Heart left ventricle (tissue), 16 donors: ENCODE measurements around the gene CLDN25. TPM values are rescaled to one million over a fixed set of nuclear protein-coding genes. Genes with fewer than 3 reads are reported as not detected.
A peak's percentile ranks its signal among the peaks of the same experiment; 100 is the strongest.

Experiments used
- ATAC-seq, 4 donors: fragments of 200-7000 bp; cut with Tn5 transposase; one replicate each; pipeline ENCODE4 v1.9.1; 2020 to 2022; ENCODE audit warnings: moderate library complexity in 4 of 4, mild to moderate bottlenecking in 3 of 4, moderate number of reproducible peaks in 1 of 4
- DNase-seq, 5 donors: peaks; one replicate each; pipeline ENCODE4 v3.0.0-alpha.2; 2020
- H3K27ac ChIP-seq, 12 donors: fragments of 200-600 bp; sonication (generic) in 4 of 12; one replicate each; pipeline versions ENCODE4 v1.5.0 to v1.8.0; 2016 to 2022; ENCODE audit warnings: mild to moderate bottlenecking in 2 of 12
- H3K27me3 ChIP-seq, 9 donors: fragments of 200-600 bp; sonication (generic) in 2 of 9; one replicate each; pipeline versions ENCODE4 v1.5.1 to v1.8.0; 2016 to 2022; ENCODE audit warnings: mild to moderate bottlenecking in 3 of 9
- H3K36me3 ChIP-seq, 9 donors: fragments of 200-600 bp; sonication (generic) in 2 of 9; one replicate each; pipeline versions ENCODE4 v1.5.0 to v1.8.0; 2018 to 2022; ENCODE audit warnings: mild to moderate bottlenecking in 2 of 9
- H3K4me1 ChIP-seq, 12 donors: fragments of 200-600 bp; sonication (generic) in 4 of 12; one replicate each; pipeline versions ENCODE4 v1.5.0 to v1.8.0; 2016 to 2022; ENCODE audit warnings: mild to moderate bottlenecking in 3 of 12
- H3K4me3 ChIP-seq, 12 donors: fragments of 200-600 bp; sonication (generic) in 4 of 12; one replicate each; pipeline versions ENCODE4 v1.5.0 to v1.8.0; 2017 to 2022; ENCODE audit warnings: mild to moderate bottlenecking in 9 of 12, moderate library complexity in 4 of 12
- H3K9me3 ChIP-seq, 12 donors: fragments of 200-600 bp; sonication (generic) in 4 of 12; one replicate each; pipeline versions ENCODE4 v1.5.0 to v1.8.0; 2016 to 2022; ENCODE audit warnings: mild to moderate bottlenecking in 1 of 12
- POLR2A ChIP-seq, 2 donors: fragments of 450-650 bp; IDR thresholded peaks; one replicate each; pipeline ENCODE4 v1.6.1; 2017; ENCODE audit warnings: antibody characterized with exemption in 2 of 2, mild to moderate bottlenecking in 2 of 2, moderate library complexity in 2 of 2
- WGBS, 4 donors: extraction: QIAGEN DNeasy Blood & Tissue Kit in 2 of 4; methylation state at CpG; one replicate each; pipeline versions ENCODE4 v1.1.5 to v1.1.7; 2013 to 2018; 5-methylcytosine and 5-hydroxymethylcytosine counted together
- intact Hi-C, 10 donors: fragments of 100-400 bp; cut with DNase I; formaldehyde crosslinking; loops; one replicate each; pipeline versions ENCODE4 v1.11.1 to v1.14.2; 2022
- polyA plus RNA-seq, 2 donors: library from polyadenylated mRNA; stranded (reverse); fragments of 200-250 nt; gene quantifications; one replicate each; pipeline ENCODE4 v1.2.3, GENCODE V29; 2013
- total RNA-seq, 9 donors: library from RNA; depleted of rRNA in 2 of 9; stranded (reverse); fragments of >200 nt in 2 of 9; fragmentation: NEBNext Ultra II Directional in 3 of 9; extraction: Animal tissue kit (Norgen Biotek cat#: 25700) in 3 of 9; gene quantifications; one replicate each; pipeline versions ENCODE4 v1.1.0 to v1.2.4, GENCODE V29; 2016 to 2023
- TF ChIP-seq, protein P1 (sequence below), 12 donors: fragments of 200-600 bp; sonication (generic) in 4 of 12; IDR thresholded peaks; one replicate each; pipeline versions ENCODE4 v1.5.0 to v1.8.0; 2018 to 2022; ENCODE audit warnings: antibody characterized with exemption in 12 of 12, mild to moderate bottlenecking in 5 of 12
- donor health status: ischemic (EF 13 %, LVEDD 7.1; RV severe dilation, severe dysfunction).
- donor health status: healthy with polysubstance abuse.
- donor health status: DM: no; HTN: yes; CAD: no.
- donor health status: DM: no; HTN: no; CAD: no.
- donor health status: ischemic (EF 25% LVEDD 6.9; RV normal size, moderate dysfunction).
- donor health status: ischemic (EF 25% LVEDD 5.7; RV mildly dilated, moderate dysfunction).
- donor health status: healthy.
- donor health status: DM: yes; HTN: yes; CAD: no.
- donor health status: ischemic (EF 35%, LVEDD 5.7; RV mildly dilated, moderate dysfunction).
- donor health status: nonischemic (EF 11% LVEDD 7.7; RV severe dilation, severe dysfunction).
- donor health status: DM: yes; HTN: yes; CAD: no.
- donor health status: PGD.
- donor health status: ischemic (EF 29% LVEDD 5.4; RV normal size, mild dysfunction).
- donor health status: nonischemic (EF 23%, LVEDD 6.1; RV moderate dilation, normal function).

CLDN25 gene
- total and polyA plus RNA-seq, 11 donors: not detected

DNA sequence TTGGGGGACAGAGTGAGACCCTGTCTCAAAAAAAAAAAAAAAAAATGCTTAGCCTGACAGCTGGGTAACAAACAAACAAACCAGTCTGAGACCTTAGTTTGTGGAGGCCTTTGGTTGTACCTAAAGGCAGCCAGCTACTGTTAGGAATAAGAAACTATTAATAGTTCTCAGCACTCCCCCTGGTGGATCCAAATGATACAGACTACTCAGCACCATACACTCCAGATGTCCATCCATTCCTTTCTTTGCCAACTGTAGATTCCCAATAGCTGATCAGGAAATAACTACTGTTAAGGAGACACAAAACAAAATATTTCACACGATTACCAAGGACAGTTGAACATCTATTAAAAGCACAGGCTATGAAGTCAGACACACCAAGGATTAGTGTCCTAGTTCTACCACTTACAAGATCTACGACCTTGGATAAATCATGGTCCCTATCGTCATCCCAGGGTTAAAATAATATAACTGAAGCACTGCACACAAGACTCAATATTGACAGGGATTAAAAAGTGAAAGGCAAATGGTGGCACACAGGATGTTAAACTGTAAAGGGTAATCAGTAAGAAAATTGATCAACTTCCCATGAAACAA lies 17.2 kb downstream of the CLDN25 start:
- no peak overlapping the region for H3K4me3 ChIP-seq
- no peak overlapping the region for H3K27ac ChIP-seq
- TF ChIP-seq POLR2A (IDR thresholded peaks at IDR 0.05): no peak
- TF ChIP-seq, protein P1, sequence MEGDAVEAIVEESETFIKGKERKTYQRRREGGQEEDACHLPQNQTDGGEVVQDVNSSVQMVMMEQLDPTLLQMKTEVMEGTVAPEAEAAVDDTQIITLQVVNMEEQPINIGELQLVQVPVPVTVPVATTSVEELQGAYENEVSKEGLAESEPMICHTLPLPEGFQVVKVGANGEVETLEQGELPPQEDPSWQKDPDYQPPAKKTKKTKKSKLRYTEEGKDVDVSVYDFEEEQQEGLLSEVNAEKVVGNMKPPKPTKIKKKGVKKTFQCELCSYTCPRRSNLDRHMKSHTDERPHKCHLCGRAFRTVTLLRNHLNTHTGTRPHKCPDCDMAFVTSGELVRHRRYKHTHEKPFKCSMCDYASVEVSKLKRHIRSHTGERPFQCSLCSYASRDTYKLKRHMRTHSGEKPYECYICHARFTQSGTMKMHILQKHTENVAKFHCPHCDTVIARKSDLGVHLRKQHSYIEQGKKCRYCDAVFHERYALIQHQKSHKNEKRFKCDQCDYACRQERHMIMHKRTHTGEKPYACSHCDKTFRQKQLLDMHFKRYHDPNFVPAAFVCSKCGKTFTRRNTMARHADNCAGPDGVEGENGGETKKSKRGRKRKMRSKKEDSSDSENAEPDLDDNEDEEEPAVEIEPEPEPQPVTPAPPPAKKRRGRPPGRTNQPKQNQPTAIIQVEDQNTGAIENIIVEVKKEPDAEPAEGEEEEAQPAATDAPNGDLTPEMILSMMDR (IDR thresholded peaks at IDR 0.05): peak; percentile 47 to 73 (median 59)

DNA sequence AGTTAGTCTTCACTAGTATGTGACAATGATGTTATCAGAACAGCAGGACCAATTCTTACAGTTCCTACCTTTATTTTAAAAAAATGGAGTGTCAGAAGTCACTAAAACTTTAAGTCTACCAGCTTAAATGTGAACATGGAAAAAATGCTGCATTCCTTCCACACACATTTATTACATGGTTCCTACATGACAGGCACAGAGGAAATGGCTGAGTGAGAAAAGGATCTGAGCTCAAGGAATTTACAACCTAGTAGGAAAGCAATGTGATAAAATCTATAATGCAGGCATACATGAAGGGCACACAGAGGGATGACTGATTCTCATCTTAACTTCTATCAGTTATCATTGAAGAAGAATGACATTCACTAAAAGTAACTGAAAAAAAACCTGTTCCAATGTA lies 23.0 kb downstream of the CLDN25 start:
- no peaks in the 10 kb centered on the region for H3K9me3 ChIP-seq
- peaks cover 0 to 100% (median 93%) of the 10 kb centered on the region in 9 donors for H3K36me3 ChIP-seq
- no peaks in the 10 kb centered on the region for H3K4me1 ChIP-seq
- DNase-seq (no peak), ATAC-seq (no peak)
- no peak overlapping the region for H3K4me3 ChIP-seq
- no peaks in the 10 kb centered on the region for H3K27me3 ChIP-seq
- intact Hi-C loops: loop anchor here in 1 of 10 donors (10.0 kb wide), 1 partner anchor 462 kb away; no protein-coding TSS in a partner anchor
- TF ChIP-seq POLR2A (IDR thresholded peaks at IDR 0.05): no peak
- TF ChIP-seq, protein P1 (IDR thresholded peaks at IDR 0.05): no peak
- no peak overlapping the region for H3K27ac ChIP-seq

More for the DNA sequence above, 17.2 kb downstream of the CLDN25 start:
- Histone ChIP-seq H3K4me1 (peaks cover 0 to 5% (median 0%) of the 10 kb centered on the region in 12 donors), H3K36me3 (peaks cover 0 to 51% (median 43%) of the 10 kb centered on the region in 9 donors), H3K9me3 (no peaks in the 10 kb centered on the region), H3K27me3 (no peaks in the 10 kb centered on the region)
- intact Hi-C loops: loop anchor here in 4 of 10 donors (5.0 to 10.0 kb wide), 2 partner anchors 489 to 492 kb away; no protein-coding TSS in a partner anchor
- WGBS, 4 donors: 47 to 54% (median 51%) methylated on average over 3 of the region's 3 CpGs
- ATAC-seq (peak; percentile 84 to 92 (median 90)), DNase-seq (no peak)

DNA sequence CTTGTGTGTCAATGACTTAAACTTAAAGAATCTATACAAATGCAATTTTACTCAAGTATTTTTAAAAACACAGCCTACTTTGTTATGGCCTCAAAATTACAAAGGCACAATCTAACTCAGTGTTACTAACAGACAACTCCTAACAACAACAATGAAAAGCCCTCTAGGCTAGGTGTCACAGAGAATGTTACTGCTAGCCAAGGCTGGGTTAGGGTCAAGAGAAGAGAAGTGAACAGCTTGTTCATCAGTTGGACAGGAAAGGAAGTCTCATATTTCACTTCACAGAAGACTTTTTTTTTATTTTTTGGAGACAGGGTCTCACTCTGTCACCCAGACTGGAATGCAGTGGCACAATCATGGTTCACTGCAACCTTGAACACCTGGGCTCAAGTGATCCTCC lies 26.0 kb downstream of the CLDN25 start:
- H3K27ac ChIP-seq: no peak overlapping the region
- peaks cover 0 to 100% (median 91%) of the 10 kb centered on the region in 9 donors for H3K36me3 ChIP-seq
- intact Hi-C loops: loop anchor here in 1 of 10 donors (10.0 kb wide), 1 partner anchor 459 kb away; no protein-coding TSS in a partner anchor
- no peaks in the 10 kb centered on the region for H3K4me1 ChIP-seq
- no peaks in the 10 kb centered on the region for H3K27me3 ChIP-seq
- no peak for TF ChIP-seq POLR2A (IDR thresholded peaks at IDR 0.05)
- TF ChIP-seq, protein P1 (IDR thresholded peaks at IDR 0.05): no peak
- H3K4me3 ChIP-seq: no peak overlapping the region
- ATAC-seq (no peak), DNase-seq (no peak)
- no peaks in the 10 kb centered on the region for H3K9me3 ChIP-seq

DNA sequence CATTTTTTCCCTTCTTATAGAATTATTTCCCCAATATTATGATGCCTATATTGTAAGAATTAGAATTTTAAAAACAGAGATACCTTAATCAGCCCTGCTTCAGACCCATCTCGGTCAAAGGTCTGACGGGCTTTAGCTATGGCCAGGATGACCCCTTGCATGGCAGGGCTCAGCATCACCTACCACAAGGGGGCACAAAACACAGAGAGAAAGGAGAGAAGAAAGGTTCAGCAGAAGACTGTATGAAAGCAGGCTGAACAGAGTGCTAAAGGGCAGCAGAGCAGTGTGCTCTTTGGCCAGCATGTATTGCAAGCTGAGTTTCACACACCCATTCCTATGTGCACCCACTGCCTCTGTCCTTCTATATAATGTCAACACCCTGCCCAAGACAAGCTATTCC lies 26.8 kb downstream of the CLDN25 start:
- intact Hi-C loops: loop anchor here in 1 of 10 donors (10.0 kb wide), 1 partner anchor 458 kb away; no protein-coding TSS in a partner anchor
- H3K9me3 ChIP-seq: no peaks in the 10 kb centered on the region
- no peak for TF ChIP-seq POLR2A (IDR thresholded peaks at IDR 0.05)
- TF ChIP-seq, protein P1 (IDR thresholded peaks at IDR 0.05): peak in 10 of 12 donors; percentile 18 to 45 (median 31)
- ATAC-seq (peak in 3 of 4 donors; percentile 59 to 75 (median 68)), DNase-seq (no peak)
- H3K27me3 ChIP-seq: no peaks in the 10 kb centered on the region
- WGBS, 4 donors: 86 to 100% (median 92%) methylated on average over 2 of the region's 2 CpGs
- no peak overlapping the region for H3K4me3 ChIP-seq
- H3K27ac ChIP-seq: no peak overlapping the region
- no peaks in the 10 kb centered on the region for H3K4me1 ChIP-seq
- peaks cover 0 to 100% (median 90%) of the 10 kb centered on the region in 9 donors for H3K36me3 ChIP-seq
